H1 (cell line): ENCODE results near the gene ENAH. TPM values are rescaled to one million over a fixed set of nuclear protein-coding genes. Genes with fewer than 3 reads are reported as not detected.

ENCODE experiments used
- ASH2L ChIP-seq: fragments of 200-600, 300-600 bp; sonication (generic); IDR thresholded peaks from one replicate; pipeline ENCODE4 v1.7.1; 2017; ENCODE audit warnings: low read length
- ATF2 ChIP-seq: IDR thresholded peaks from 2 replicates; pipeline ENCODE4 v1.6.1; 2012; ENCODE audit warnings: low read length, inconsistent platforms
- BRCA1 ChIP-seq: IDR thresholded peaks from 2 replicates; pipeline ENCODE4 v1.6.1; 2012; ENCODE audit warnings: low read depth, low read length, improper control_type of control experiment
- CHD7 ChIP-seq: fragments of 300-600 bp; sonication (generic); IDR thresholded peaks from 2 replicates; pipeline ENCODE4 v1.7.1; 2012; ENCODE audit warnings: low read length, moderate library complexity, mild to moderate bottlenecking, inconsistent platforms; ENCODE audit not compliant: insufficient replicate concordance
- POLR2AphosphoS5 ChIP-seq: IDR thresholded peaks from 2 replicates; pipeline ENCODE4 v1.6.1; 2011; ENCODE audit warnings: low read depth, low read length
- SP2 ChIP-seq: IDR thresholded peaks from 2 replicates; pipeline ENCODE4 v1.6.1; 2012; ENCODE audit warnings: mild to moderate bottlenecking, low read length, inconsistent platforms
- polyA plus RNA-seq, 7 experiments: library from polyadenylated mRNA; depleted of rRNA in 3 of 7; stranded (reverse) in 5 of 7; unstranded in 2 of 7; fragments of >200 nt in 5 of 7; fragments of 200-250 nt in 2 of 7; gene quantifications; 1 replicate in 5 of 7; 2 replicates in 1 of 7; 4 replicates in 1 of 7; pipeline versions ENCODE4 v1.2.1 to v1.2.3, GENCODE V29; 2011 to 2013; ENCODE audit warnings: missing spikeins in 2 of 7, mixed read lengths in 2 of 7
- total RNA-seq: library from RNA; stranded (reverse); fragmentation: NEBNext Ultra II Directional; extraction: Animal tissue kit (Norgen Biotek cat#: 25700); gene quantifications from 2 replicates; pipeline ENCODE4 v1.2.1, GENCODE V29; 2021

ENAH gene
- total and polyA plus RNA-seq, 2 of the 8 experiments (the other 6 are each of a cell fraction or from before 2014, with no cell fraction given): 39.1 to 335 TPM

- TF ChIP-seq CHD7: no peak
- no peak for TF ChIP-seq ASH2L
- no peak for TF ChIP-seq ATF2
- no peak for TF ChIP-seq BRCA1
- no peak for TF ChIP-seq SP2
- no peak for TF ChIP-seq POLR2AphosphoS5
Measured at GRCh38 chr1:225581186-225581585, 71.7 kb downstream of the ENAH start (continued).
